ENCODE measurements around the gene ARID3A.
A peak's percentile ranks its signal among the peaks of the same experiment; 100 is the strongest.
"Not testable (repeated sequence)": the region's sequence is repeated elsewhere in the genome, so short reads cannot be mapped to it uniquely, and the experiment has no call there.

Gene ARID3A

DNA sequence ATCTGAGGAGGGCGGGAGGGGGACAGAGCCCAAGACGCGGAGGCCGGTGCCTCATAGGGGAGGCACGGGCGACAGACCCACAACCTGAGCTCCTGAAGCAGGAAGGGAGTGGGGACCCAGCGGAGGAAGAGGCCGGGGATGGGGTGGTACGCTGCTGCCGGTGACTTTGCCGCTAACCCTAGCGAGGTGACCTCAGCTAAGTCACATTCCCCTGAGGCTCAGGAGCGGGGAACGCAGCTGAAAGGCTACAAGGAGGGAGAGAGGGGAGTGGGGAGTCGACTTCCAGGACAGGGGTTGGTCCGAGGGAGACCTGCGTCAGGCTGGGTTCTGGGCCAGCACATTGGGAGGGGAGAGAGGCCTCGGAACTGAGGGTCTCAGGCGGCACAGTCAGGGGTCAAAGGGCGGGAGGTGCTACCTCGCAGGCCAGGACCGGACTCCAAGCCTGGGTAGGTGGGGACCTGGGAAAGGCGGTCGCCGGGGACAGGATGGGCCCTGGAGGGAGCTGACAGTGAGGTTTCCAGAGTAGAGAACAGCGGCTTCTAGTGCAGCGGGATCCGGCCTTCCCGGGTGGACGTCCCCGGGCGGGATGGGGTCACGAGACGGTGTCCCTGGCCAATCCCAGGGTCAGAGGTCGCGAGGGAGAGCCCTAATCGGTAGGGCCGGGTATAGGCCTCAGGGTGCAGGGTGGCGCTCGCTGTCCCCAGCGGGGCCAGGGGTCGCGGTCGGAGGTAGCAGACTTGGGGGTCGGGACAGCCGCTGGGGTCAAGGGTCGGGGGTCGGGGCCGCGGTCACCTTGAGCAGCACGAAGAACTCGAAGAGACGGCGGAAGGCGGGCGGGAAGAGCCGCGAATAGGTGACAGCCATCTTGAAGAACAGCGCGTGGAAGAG lies 94.4 kb downstream of the ARID3A start:
- DNase-seq: no peak

DNA sequence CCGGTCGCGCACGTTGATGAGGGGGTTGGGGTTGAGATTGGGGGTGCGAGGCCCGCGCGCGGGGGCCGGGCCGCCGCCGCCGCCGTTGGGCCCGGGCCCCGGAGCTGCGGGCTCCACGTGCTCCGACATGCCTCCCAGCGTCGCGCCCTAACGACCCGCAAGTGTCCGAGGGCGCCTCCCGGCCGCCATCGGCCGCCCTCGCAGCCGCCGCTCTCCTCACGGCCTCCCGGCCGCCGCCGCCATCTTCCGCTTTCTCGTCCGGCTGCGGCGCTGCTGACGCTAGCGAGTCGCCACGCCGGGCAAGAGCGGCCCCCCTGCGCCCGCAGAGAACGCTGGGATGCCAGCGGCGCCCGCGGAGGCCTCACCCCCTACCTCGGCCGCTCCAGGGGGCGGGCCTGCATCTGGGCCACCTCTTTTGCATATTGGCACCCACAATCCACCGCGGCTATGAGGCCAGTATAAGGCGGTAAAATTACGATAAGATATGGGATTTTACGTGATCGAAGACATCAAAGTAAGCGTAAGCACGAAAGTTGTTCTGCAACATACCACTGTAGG lies 95.1 kb downstream of the ARID3A start, which contains the start of gene TMEM259:
TMEM259 (minus strand) TSS at position 256 of the 558 bp plus-strand sequence; CDS start at position 129, 127 bp downstream.
- DNase-seq: peak; percentile 98

DNA sequence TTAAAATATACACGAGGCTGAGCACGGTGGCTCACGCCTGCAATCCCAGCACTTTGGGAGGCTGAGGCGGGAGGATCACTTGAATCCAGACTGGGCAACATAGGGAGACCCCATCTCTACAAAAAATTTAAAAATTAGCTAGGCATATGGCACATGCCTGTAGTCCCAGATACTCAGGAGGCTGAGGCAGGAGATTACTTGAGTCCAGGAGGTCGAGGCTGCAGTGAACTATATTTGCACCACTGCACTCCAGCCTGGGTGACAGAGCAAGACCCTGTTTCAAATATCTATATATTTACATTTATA lies 98.0 kb downstream of the ARID3A start:
- DNase-seq: not testable (repeated sequence)

DNA sequence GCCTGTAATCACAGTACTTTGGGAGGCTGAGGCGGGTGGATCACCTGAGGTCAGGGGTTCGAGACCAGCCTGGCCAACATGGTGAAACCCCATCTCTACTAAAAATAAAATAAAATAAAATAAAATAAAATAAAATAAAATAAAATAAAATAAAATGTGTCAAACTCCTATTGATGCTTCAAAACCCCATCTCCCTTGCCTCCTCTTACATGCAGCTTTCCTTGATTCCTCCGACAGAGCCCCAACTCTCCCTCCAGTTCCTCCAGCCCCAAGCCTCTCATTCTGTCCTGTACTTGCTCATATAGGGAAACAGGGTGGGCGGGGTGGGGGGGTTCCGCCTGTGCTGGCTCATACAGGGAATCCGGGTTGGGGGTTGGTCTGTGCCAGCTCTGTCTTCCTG lies 99.2 kb downstream of the ARID3A start:
- DNase-seq: not testable (repeated sequence)

All from CD4-positive, alpha-beta T cell treated with Interleukin-10 for 1 hour (primary cell).